Breast epithelium (tissue), 4 donors: ENCODE data around the gene SLC12A5. TPM values are rescaled to one million over a fixed set of nuclear protein-coding genes. Genes with fewer than 3 reads are reported as not detected.

ENCODE experiments used
- DNase-seq, 2 donors: peaks; one replicate each; pipeline ENCODE4 v3.0.0-alpha.2; 2019; ENCODE audit warnings: low spot score in 2 of 2
- H3K27ac ChIP-seq, 2 donors: fragments of 200-600 bp; sonication (generic) in 1 of 2; one replicate each; pipeline ENCODE4 v1.5.1; 2016 to 2019; ENCODE audit warnings: mild to moderate bottlenecking in 1 of 2
- H3K27me3 ChIP-seq, 2 donors: fragments of 200-600 bp; sonication (generic) in 1 of 2; one replicate each; pipeline versions ENCODE4 v1.5.1 to v1.6.0; 2017 to 2019; ENCODE audit warnings: control low read depth in 1 of 2, mild to moderate bottlenecking in 1 of 2
- H3K36me3 ChIP-seq: fragments of 200-600 bp; one replicate; pipeline ENCODE4 v1.5.1; 2019
- H3K4me1 ChIP-seq, 2 donors: fragments of 200-600 bp; sonication (generic); one replicate each; pipeline ENCODE4 v1.5.1; 2016 to 2019; ENCODE audit warnings: control low read depth in 1 of 2
- H3K4me3 ChIP-seq, 3 donors: fragments of 200-600 bp; sonication (generic); 1 replicate in 2 of 3; 2 replicates in 1 of 3; pipeline ENCODE4 v1.5.1; 2016 to 2019; ENCODE audit warnings: mild to moderate bottlenecking in 3 of 3, moderate library complexity in 2 of 3
- H3K9me3 ChIP-seq, 2 donors: fragments of 200-600 bp; sonication (generic) in 1 of 2; one replicate each; pipeline ENCODE4 v1.5.1; 2016 to 2019; ENCODE audit warnings: control low read depth in 1 of 2
- CTCF ChIP-seq, 3 donors: fragments of 450-650 bp; IDR thresholded peaks; one replicate each; pipeline ENCODE4 v1.5.1; 2016 to 2017; ENCODE audit warnings: antibody characterized with exemption in 3 of 3, mild to moderate bottlenecking in 3 of 3, moderate library complexity in 3 of 3
- POLR2A ChIP-seq: fragments of 450-650 bp; IDR thresholded peaks from one replicate; pipeline ENCODE4 v1.6.1; 2016; ENCODE audit warnings: antibody characterized with exemption, mild to moderate bottlenecking, moderate library complexity
- POLR2AphosphoS5 ChIP-seq, 3 donors: sonication (generic); formaldehyde crosslinking; IDR thresholded peaks; one replicate each; pipeline ENCODE4 v1.6.1; 2017; ENCODE audit warnings: antibody characterized with exemption in 3 of 3
- intact Hi-C: fragments of 100-400 bp; cut with DNase I; formaldehyde crosslinking; loops from one replicate; pipeline ENCODE4 v1.15.1; 2023; ENCODE audit warnings: low total_unique reads
- total RNA-seq, 3 donors: library from RNA; depleted of rRNA; stranded (reverse); fragments of >200 nt; gene quantifications; one replicate each; pipeline ENCODE4 v1.1.0, GENCODE V29; 2016

SLC12A5 gene
- total RNA-seq, 3 donors from 2014 or later: 0.33 TPM; not detected in 2

GRCh38 chr20:46035253-46035652 is 6.2 kb downstream of the SLC12A5 start:
- Histone ChIP-seq H3K36me3 (no peaks in the 10 kb centered on the region), H3K27ac (no peak overlapping the region), H3K4me1 (no peaks in the 10 kb centered on the region), H3K9me3 (no peaks in the 10 kb centered on the region), H3K4me3 (no peak overlapping the region), H3K27me3 (peaks cover 8 to 59% of the 10 kb centered on the region in 2 donors)
- intact Hi-C loops: no loop called here
- TF ChIP-seq POLR2A: no peak
- TF ChIP-seq CTCF (IDR thresholded peaks at IDR 0.05): no peak
- TF ChIP-seq POLR2AphosphoS5 (IDR thresholded peaks at IDR 0.05): no peak
- no peak for DNase-seq

GRCh38 chr20:46035713-46036112 is 6.7 kb downstream of the SLC12A5 start:
- no peaks in the 10 kb centered on the region for H3K36me3 ChIP-seq
- no peak overlapping the region for H3K27ac ChIP-seq
- H3K4me3 ChIP-seq: no peak overlapping the region
- H3K9me3 ChIP-seq: no peaks in the 10 kb centered on the region
- TF ChIP-seq POLR2AphosphoS5 (IDR thresholded peaks at IDR 0.05): no peak
- TF ChIP-seq CTCF (IDR thresholded peaks at IDR 0.05): no peak
- TF ChIP-seq POLR2A: no peak
- intact Hi-C loops: no loop called here
- no peaks in the 10 kb centered on the region for H3K4me1 ChIP-seq
- peaks cover 7 to 58% of the 10 kb centered on the region in 2 donors for H3K27me3 ChIP-seq
- no peak for DNase-seq

GRCh38 chr20:46036370-46036769 is 7.4 kb downstream of the SLC12A5 start:
- intact Hi-C loops: no loop called here
- no peak for DNase-seq
- no peaks in the 10 kb centered on the region for H3K36me3 ChIP-seq
- H3K9me3 ChIP-seq: no peaks in the 10 kb centered on the region
- H3K27ac ChIP-seq: no peak overlapping the region
- TF ChIP-seq POLR2A (no peak), CTCF (IDR thresholded peaks at IDR 0.05) (no peak), POLR2AphosphoS5 (IDR thresholded peaks at IDR 0.05) (no peak)
- H3K4me3 ChIP-seq: no peak overlapping the region
- no peaks in the 10 kb centered on the region for H3K4me1 ChIP-seq
- peaks cover 7 to 58% of the 10 kb centered on the region in 2 donors for H3K27me3 ChIP-seq

GRCh38 chr20:46037036-46037435 is 8.0 kb downstream of the SLC12A5 start:
- DNase-seq: no peak
- intact Hi-C loops: no loop called here
- Histone ChIP-seq H3K36me3 (no peaks in the 10 kb centered on the region), H3K4me3 (no peak overlapping the region), H3K4me1 (no peaks in the 10 kb centered on the region), H3K9me3 (no peaks in the 10 kb centered on the region), H3K27ac (no peak overlapping the region), H3K27me3 (peaks cover 1 to 56% of the 10 kb centered on the region in 2 donors)
- TF ChIP-seq POLR2A (no peak), POLR2AphosphoS5 (IDR thresholded peaks at IDR 0.05) (no peak), CTCF (IDR thresholded peaks at IDR 0.05) (no peak)

- no peak for DNase-seq
- Histone ChIP-seq H3K4me1 (no peaks in the 10 kb centered on the region), H3K9me3 (no peaks in the 10 kb centered on the region), H3K27ac (no peak overlapping the region), H3K36me3 (no peaks in the 10 kb centered on the region), H3K4me3 (no peak overlapping the region), H3K27me3 (peaks cover 0 to 40% of the 10 kb centered on the region in 2 donors)
- TF ChIP-seq POLR2AphosphoS5 (IDR thresholded peaks at IDR 0.05) (no peak), POLR2A (no peak), CTCF (IDR thresholded peaks at IDR 0.05) (no peak)
- intact Hi-C loops: no loop called here
These were observed 12.0 kb downstream of the SLC12A5 start for GRCh38 chr20:46040902-46041535.
